ENCODE results near the gene ATP5MG.

DNA sequence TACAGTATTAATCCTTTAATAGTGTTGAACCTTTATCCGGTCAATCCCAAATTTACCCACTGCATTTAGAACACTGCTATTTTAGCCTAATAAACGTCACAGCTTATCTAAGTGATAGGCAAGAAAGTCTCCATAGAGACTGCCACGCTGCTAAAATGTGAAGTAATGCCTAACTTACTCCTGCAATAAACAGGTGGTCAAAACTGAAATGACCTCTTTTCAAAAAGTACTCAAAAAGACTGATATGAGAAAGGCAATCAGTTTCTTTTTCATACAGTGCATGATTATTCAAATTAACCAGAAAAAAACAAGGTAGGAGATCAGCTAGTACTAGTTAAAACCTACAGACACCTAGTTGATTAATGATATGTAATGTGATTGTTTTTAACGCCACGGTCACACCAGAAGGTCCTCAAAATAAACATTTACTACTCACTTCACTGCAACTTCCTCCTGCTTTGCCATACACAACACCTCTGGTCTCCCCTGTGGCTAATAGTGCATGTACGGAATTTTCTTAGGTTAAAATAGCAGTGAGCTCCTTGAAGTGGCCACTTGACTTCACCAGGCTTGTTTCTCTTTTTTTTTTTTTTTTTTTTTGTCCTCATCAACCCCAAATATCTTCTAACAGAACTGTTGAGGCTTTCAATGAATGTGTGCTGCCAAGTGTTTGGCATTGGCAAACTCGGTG lies 8.8 kb downstream of the ATP5MG start:
- TF ChIP-seq, protein P1, sequence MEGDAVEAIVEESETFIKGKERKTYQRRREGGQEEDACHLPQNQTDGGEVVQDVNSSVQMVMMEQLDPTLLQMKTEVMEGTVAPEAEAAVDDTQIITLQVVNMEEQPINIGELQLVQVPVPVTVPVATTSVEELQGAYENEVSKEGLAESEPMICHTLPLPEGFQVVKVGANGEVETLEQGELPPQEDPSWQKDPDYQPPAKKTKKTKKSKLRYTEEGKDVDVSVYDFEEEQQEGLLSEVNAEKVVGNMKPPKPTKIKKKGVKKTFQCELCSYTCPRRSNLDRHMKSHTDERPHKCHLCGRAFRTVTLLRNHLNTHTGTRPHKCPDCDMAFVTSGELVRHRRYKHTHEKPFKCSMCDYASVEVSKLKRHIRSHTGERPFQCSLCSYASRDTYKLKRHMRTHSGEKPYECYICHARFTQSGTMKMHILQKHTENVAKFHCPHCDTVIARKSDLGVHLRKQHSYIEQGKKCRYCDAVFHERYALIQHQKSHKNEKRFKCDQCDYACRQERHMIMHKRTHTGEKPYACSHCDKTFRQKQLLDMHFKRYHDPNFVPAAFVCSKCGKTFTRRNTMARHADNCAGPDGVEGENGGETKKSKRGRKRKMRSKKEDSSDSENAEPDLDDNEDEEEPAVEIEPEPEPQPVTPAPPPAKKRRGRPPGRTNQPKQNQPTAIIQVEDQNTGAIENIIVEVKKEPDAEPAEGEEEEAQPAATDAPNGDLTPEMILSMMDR (tag by site-specific recombination; IDR thresholded peaks at IDR 0.05), result no peak
- TF ChIP-seq SETDB1 (IDR thresholded peaks at IDR 0.05; ENCODE audit: insufficient read length, low read length), result no peak
